A172 (cell line): ENCODE measurements around the gene CCSER2. TPM values are rescaled to one million over a fixed set of nuclear protein-coding genes. Genes with fewer than 3 reads are reported as not detected.

Experiments
- DNase-seq: peaks from one replicate; pipeline ENCODE4 v3.0.0-alpha.2; 2015; ENCODE audit warnings: low spot score
- total RNA-seq: library from RNA; depleted of rRNA; stranded (reverse); fragments of >200 nt; shearing (Covaris generic); gene quantifications from 2 replicates; pipeline ENCODE4 v1.2.3, GENCODE V29; 2014

Gene CCSER2
- total RNA-seq, 1 experiment from 2014 or later, result 40.7 TPM

GRCh38 chr10:84348447-84348846, 20.1 kb downstream of the CCSER2 start:
- peak; percentile 55 for DNase-seq

GRCh38 chr10:84348860-84349259, 20.5 kb downstream of the CCSER2 start:
- peak; percentile 62 for DNase-seq

- peak; percentile 62 for DNase-seq
Observed at GRCh38 chr10:84352251-84352842, 24.0 kb downstream of the CCSER2 start.

DNA sequence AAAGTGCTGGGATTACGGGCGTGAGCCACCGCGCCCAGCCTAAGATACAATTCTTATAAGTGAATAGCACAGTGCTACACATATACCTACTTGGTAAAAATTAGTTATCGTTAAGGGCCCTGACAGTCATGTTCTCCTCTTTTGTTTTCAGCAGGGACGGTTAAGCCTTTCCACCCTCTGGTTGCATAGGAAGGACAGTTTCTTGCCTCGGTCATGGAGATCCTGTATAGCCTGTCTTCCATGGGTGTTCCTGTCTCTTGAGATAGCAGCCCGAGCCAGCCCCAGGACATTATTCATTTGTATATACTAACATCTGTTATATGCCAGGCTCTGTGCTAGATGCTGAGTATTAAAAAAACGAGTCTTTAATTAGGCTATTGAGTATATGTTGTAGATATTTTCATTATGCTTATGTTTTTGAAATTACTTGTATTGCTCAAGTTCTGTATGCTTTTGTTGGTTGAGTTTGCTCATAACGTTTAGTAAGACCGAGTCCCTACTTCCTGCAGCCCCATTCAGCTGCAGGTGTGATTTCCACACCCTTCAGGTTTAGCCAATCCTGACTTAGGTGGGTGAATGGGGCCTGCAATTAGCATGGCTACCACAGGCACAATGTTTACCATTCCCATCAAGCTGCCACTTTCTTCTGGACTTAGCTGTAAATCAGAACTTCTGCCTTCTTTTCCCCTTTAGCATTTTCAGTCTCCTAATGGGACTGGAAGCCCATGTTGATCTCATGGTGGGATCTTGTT, 24.8 kb downstream of the CCSER2 start:
- DNase-seq, result no peak

- DNase-seq, result no peak
Observed at GRCh38 chr10:84354623-84355022, 26.2 kb downstream of the CCSER2 start.

GRCh38 chr10:84355106-84355505, 26.7 kb downstream of the CCSER2 start:
- no peak for DNase-seq

DNA sequence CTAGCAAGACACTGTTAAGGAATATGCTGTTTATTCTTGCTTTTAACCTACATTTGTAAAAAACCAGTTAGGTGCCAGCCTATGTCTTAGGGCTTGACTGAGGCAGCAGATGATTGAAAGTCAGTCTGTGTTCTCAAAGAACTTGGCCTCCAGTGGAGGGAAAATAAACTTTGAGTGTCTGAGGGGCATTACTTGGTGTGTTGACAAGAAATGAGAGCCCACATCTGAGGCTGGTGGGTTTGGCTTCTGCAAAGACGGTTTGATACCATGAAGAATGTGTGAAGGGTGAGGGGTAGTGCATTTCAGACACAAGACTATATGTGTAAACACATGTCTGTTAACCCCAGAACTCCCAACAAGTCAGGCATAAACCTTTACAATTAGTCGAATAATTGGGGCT, 28.5 kb downstream of the CCSER2 start:
- no peak for DNase-seq

DNA sequence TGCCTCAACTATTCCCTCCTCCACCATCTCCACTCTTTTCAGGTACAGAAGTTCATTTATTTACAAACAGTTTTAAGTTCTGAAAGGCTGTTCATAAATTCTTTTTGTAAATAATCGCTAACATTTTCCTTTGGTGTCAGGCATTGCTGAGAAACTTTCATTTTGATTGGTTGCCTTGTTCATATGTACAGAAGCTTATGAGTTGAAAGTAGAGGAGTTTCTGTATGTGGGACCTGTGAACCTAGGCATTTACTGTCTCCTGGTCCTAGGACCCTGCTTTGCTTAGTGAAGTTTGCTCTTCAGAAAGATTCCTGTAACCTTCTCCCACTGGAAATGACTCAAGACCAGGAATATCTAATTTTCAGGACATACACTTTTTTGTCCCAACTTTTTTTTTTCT, 30.4 kb downstream of the CCSER2 start:
- no peak for DNase-seq

DNA sequence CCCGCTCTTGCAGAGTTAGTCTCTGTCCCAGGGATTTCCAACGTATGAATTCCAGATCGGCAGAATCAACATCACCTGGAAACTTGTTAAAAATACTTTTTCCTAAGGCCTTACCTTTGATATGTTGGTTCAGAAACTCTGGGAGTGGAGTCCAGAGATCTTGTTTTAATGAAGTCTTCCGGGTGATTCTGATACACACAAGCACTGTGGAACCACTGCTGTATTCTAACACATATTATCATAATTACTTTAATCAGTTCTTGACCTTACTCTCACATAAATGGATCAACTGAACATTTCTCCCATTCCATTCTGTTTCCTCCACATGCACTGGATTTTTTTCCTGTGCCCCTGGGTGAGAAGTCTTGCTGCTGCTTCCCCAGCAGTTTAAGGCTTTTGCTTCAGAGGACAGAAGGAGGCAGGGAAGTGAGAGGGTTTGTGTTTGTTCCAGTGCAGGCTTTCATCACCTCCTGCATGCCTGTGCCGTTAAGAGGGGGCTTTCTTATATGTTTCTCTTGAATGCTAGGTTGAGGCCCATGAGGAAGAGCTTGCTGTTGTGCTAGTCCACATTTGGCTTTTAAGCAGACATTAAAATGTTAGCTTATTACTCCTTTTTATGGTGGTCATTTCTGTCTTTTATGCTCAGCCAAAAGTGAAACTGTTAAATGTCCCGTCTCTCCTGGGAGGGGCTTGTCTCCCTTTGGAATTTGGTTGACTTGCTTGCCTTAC, 32.4 kb downstream of the CCSER2 start:
- peak; percentile 15 for DNase-seq

DNA sequence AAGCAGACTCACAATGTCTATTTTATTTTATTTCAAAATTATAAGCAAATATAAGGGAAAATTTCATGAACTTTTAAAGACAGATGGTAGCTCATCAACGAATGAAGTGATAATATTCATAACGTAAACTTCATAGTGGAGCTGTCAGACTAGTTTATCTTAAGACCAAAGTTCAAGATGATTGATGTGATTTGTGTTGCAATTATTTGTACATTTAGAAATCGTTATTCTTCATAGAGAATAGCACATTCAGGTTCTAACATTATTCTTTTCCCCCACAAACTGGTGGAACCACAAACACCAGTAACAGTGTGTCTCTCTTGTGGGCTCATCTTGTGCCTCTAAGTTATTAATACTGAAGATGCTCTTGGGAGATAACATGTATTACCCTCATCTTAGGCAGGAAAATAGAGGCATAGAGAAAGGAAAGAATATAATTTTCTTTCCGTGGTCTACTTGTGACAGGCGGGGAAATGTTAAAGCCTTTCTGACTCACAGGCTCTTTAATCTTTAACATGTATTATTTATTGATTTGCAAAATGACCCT, 37.0 kb downstream of the CCSER2 start:
- DNase-seq, result no peak

GRCh38 chr10:84366041-84366440, 37.7 kb downstream of the CCSER2 start:
- no peak for DNase-seq

DNA sequence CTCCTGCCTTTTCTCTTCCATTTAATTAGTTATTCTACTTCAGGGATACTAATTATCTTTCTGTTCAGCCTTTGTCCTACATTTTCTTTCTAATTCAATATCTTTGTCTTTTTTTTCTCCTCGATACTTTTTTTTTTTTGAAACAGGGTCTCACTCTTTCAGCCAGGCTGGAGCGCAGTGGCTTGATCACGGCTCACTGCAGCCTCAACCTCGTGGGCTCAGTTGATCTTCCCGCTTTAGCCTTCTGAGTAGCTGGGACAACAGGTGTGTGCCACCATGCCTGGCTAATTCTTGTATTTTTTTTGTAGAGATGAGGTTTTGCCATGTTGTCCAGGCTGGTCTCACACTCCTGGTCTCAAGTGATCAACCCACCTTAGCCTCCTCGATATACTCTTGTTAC, 38.9 kb downstream of the CCSER2 start:
- DNase-seq, result no peak

- DNase-seq, result no peak
Observed at GRCh38 chr10:84368828-84369227, 40.4 kb downstream of the CCSER2 start.

GRCh38 chr10:84370283-84370682, 41.9 kb downstream of the CCSER2 start:
- DNase-seq, result no peak

- no peak for DNase-seq
Observed at GRCh38 chr10:84371944-84372343, 43.6 kb downstream of the CCSER2 start.

- no peak for DNase-seq
Observed at GRCh38 chr10:84373000-84373399, 44.6 kb downstream of the CCSER2 start.

- no peak for DNase-seq
Observed at GRCh38 chr10:84374455-84374854, 46.1 kb downstream of the CCSER2 start.

- peak; percentile 79 for DNase-seq
Observed at GRCh38 chr10:84375011-84375410, 46.6 kb downstream of the CCSER2 start.

DNA sequence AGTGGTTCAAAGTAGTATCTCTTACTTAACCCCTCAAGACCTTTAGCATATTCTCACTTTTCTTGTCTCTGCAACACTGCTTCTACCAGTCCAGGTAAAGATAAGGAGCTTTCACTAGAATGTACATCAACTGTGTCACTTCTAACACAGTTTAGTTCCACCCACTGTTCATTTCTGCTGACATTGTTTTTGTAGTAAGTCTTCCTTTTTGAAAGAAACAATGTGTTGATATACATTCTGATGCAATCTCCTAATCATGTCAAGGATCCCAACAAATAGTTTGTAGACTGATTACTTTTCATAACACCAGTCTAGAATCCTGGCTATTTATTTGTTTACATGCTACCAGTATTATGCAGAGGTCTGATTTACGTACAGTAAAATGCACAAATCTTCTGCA, 47.5 kb downstream of the CCSER2 start:
- DNase-seq, result no peak

DNA sequence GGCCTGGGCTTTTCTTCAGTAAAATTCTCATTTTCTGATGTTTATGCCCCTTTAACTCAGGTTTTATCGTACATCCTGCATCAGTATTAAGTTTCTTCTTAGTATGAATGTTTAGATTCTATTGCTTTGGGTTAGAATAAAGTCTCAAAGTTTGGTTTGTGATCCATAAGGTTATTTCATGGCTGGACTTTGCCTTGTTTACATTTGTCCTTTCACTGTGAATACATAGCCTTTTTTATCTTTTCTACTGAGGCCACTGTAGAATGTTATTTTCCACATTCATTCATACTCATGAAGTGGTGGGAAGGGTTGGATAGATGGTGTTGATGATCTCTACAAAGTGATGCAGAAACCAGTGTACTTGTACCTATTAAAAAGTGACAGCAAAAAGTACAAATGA, 59.8 kb downstream of the CCSER2 start:
- no peak for DNase-seq

DNA sequence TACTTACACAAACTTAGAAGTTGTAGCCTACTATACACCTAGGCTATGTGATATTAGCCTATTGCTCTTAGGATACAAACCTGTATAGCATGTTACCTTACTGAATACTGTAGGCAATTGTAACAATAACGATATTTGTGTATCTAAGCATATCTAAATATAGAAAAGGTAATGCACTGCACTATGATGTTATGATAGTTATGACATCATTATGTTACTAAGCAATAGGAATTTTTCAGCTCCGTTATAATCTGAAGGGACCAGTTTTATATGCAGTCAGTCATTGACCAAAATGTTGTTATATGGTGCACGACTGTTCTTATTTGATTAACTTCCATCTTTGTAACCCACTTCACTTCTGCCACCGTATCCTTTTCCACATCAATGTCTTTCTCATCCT, 62.0 kb downstream of the CCSER2 start:
- no peak for DNase-seq

DNA sequence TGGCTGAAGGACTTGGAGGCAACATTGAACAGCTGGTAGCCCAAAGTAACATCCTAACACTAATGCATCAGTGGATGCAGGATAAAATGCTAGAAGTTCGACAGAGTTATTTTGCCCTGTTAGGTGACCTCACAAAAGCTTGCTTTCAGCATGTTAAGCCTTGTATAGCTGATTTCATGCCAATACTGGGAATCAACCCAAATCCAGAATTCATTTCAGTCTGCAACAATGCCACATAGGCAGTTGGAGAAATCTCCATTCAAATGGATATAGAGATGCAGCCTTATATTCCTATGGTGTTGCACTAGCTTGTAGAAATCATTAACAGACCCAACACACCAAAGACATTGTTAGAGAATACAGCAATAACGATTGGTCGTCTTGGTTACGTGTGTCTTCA, 62.9 kb downstream of the CCSER2 start:
- no peak for DNase-seq

DNA sequence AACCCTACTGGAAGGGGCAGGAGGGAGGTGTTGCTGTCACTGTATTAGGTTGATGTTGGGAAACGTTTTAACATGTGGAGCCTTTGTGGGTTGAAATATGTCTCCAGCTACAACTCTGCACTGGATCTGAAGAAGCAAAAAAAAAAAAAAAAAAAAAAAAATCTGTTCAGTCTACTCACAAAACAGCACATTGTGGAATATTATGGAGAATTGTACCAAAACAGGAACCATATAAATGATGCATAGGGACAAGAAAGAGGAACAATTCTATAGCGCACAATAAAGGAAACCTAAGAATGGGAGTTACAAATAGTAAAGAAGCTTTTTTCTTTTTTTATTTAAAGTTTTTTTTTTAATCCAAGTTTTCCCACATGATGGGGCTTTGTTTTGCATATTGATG, 63.8 kb downstream of the CCSER2 start:
- no peak for DNase-seq
